H1 (cell line): ENCODE measurements around the gene KCNC1. TPM values are rescaled to one million over a fixed set of nuclear protein-coding genes. Genes with fewer than 3 reads are reported as not detected.

Source experiments
- CTCF ChIP-seq, 3 experiments: IDR thresholded peaks; 1 replicate in 2 of 3; 2 replicates in 1 of 3; pipeline versions ENCODE4 v1.5.1 to v1.6.1; 2011; ENCODE audit warnings: low read length in 3 of 3, mild to moderate bottlenecking in 3 of 3, inconsistent platforms in 2 of 3, low read depth in 1 of 3, moderate library complexity in 1 of 3; ENCODE audit not compliant: insufficient read depth in 1 of 3; ENCODE audit errors: control extremely low read depth in 1 of 3
- SIRT6 ChIP-seq: IDR thresholded peaks from one replicate; pipeline ENCODE4 v1.7.1; 2012; ENCODE audit warnings: low read length, inconsistent platforms
- SP2 ChIP-seq: IDR thresholded peaks from 2 replicates; pipeline ENCODE4 v1.6.1; 2012; ENCODE audit warnings: mild to moderate bottlenecking, low read length, inconsistent platforms
- TEAD4 ChIP-seq: IDR thresholded peaks from 2 replicates; pipeline ENCODE4 v1.6.1; 2012; ENCODE audit warnings: low read depth, low read length, inconsistent platforms, mixed read lengths
- ZNF274 ChIP-seq: IDR thresholded peaks from 2 replicates; pipeline ENCODE4 v1.7.0; 2012; ENCODE audit warnings: low read length, borderline replicate concordance; ENCODE audit errors: extremely low read depth
- polyA plus RNA-seq, 7 experiments: library from polyadenylated mRNA; depleted of rRNA in 3 of 7; stranded (reverse) in 5 of 7; unstranded in 2 of 7; fragments of >200 nt in 5 of 7; fragments of 200-250 nt in 2 of 7; gene quantifications; 1 replicate in 5 of 7; 2 replicates in 1 of 7; 4 replicates in 1 of 7; pipeline versions ENCODE4 v1.2.1 to v1.2.3, GENCODE V29; 2011 to 2013; ENCODE audit warnings: missing spikeins in 2 of 7, mixed read lengths in 2 of 7
- total RNA-seq: library from RNA; stranded (reverse); fragmentation: NEBNext Ultra II Directional; extraction: Animal tissue kit (Norgen Biotek cat#: 25700); gene quantifications from 2 replicates; pipeline ENCODE4 v1.2.1, GENCODE V29; 2021
- TF ChIP-seq, protein P1 (sequence below): IDR thresholded peaks from 2 replicates; pipeline ENCODE4 v1.6.1; 2012; ENCODE audit warnings: inconsistent platforms

The KCNC1 gene
- total and polyA plus RNA-seq, 2 of the 8 experiments (the other 6 are each of a cell fraction or from before 2014, with no cell fraction given), result 0.11 to 0.26 TPM

DNA sequence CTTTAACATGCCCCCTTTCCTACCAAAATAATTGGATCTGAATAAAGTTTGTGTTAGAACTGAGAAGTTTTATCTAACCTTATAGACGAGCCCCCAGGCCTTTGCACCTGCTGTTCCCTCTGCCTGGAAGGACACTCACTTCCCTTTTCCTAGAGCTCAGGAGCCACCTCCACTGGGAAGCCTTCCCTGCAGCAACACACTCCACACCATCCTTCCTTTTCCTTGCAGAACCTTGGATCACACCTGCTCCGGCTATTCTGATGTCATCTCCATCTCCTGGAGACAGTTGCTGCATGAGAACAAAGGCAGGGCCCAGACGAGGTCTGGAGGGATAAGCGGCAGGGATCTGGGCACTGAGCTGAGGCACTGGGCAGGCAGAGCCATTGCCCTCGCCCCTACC, 37.8 kb upstream of the KCNC1 start (continued):
- no peak for TF ChIP-seq CTCF (IDR thresholded peaks at IDR 0.05; ENCODE audit: control extremely low read depth in 1 of 3, insufficient read depth in 1 of 3, low read depth in 1 of 3, low read length in 3 of 3)
- TF ChIP-seq TEAD4, result no peak
- no peak for TF ChIP-seq SIRT6
- TF ChIP-seq, protein P1, sequence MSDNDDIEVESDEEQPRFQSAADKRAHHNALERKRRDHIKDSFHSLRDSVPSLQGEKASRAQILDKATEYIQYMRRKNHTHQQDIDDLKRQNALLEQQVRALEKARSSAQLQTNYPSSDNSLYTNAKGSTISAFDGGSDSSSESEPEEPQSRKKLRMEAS, result no peak
- TF ChIP-seq ZNF274, result no peak
- TF ChIP-seq SP2, result no peak
